ENCODE measurements around the gene ATP6V1C2.
"Not testable (repeated sequence)": the region's sequence is repeated elsewhere in the genome, so short reads cannot be mapped to it uniquely, and the experiment has no call there.

Gene ATP6V1C2

GRCh38 chr2:10771786-10772185, 50.4 kb downstream of the ATP6V1C2 start:
- no peak for DNase-seq

DNA sequence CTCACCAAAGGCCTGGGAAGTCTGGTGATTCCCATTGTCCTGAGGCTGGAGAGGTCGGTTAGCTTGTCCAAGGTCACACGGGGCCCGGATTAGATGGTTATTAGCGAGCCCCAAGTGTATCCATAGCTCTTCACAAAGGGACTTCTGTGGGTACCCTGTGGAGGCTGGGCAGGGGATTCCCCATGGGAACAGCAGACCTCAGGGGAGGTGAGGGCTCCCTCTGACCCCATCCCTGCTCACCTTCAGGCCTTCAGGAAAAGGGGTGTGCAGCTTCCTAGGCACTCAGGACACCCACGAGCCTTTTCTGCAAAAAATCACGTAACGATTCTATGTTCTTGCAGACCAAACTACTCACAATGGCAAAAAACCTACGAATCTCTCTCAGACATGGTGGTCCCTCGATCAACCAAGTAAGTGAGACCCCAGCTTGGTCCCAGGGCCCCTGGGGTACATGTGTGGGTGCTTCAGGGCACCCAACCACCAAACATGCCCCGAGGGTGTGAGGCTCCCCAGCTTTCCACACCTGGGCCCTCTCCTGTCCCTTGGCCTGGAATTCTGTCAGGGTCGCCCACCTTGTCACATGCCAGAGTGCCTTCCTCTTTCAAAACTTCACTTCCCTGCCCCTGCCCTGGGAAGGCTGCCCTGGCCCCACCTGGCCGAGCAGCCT, 50.9 kb downstream of the ATP6V1C2 start:
- DNase-seq = no peak

DNA sequence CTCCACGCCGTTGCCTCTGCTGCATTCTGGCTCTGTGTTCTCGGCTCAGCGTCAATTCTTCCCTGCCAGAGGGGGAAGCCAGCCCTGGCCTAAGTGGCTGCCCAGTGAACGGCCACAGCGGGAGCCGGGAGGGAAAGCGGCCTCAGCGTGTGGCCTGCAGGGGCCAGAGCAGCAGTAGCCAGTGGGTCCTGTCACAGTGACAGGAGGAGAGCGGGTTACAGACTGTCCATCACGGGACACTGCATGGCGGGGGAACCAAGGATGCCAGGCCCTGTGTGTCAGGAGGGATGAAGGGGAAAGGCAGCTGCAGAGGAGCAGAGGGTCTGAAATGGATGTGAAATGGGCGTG, 51.4 kb downstream of the ATP6V1C2 start:
- DNase-seq = no peak

GRCh38 chr2:10773821-10774341, 52.5 kb downstream of the ATP6V1C2 start:
- DNase-seq = no peak

DNA sequence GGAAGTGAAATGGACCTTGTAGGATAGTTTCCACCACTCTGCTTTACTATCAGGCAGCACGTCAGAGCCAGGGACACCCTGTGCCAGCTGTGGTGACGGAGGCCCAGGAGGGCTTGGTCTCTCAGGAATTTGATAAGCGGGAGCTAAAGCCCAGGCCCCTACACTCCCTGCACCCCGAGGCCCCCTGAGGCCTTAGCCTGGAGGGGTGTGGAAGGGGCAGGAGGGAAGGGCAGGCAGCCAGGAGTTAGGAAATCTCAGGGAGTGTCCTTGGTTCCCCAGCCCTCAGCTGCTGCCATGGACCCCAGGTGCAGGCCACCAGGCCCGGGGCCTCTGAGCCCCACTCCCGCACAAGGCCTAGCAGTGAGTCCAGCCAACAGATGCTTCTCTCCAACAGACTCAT, 53.0 kb downstream of the ATP6V1C2 start:
- no peak for DNase-seq

- DNase-seq = no peak
Observed at GRCh38 chr2:10775021-10775780, 53.8 kb downstream of the ATP6V1C2 start.

DNA sequence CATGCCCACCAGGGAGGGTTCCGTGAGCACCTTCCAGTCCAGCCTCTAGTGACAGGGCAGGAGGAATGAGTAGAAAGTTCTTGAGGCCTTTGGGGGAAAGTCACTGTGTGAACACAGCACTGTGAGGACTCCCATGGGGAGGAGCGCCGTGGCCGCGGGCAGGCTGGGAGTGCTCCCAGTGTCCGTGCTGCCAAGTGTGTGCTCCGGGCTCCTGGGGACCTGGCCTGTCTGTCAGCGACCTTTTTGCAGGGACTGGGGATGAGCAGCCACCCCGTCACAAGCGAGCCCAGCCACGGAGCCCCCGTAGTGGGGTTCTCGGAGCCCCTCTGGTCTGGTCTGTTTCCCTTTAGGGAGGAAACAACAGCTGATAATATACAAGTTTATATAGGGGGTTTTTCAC, 54.4 kb downstream of the ATP6V1C2 start:
- no peak for DNase-seq

DNA sequence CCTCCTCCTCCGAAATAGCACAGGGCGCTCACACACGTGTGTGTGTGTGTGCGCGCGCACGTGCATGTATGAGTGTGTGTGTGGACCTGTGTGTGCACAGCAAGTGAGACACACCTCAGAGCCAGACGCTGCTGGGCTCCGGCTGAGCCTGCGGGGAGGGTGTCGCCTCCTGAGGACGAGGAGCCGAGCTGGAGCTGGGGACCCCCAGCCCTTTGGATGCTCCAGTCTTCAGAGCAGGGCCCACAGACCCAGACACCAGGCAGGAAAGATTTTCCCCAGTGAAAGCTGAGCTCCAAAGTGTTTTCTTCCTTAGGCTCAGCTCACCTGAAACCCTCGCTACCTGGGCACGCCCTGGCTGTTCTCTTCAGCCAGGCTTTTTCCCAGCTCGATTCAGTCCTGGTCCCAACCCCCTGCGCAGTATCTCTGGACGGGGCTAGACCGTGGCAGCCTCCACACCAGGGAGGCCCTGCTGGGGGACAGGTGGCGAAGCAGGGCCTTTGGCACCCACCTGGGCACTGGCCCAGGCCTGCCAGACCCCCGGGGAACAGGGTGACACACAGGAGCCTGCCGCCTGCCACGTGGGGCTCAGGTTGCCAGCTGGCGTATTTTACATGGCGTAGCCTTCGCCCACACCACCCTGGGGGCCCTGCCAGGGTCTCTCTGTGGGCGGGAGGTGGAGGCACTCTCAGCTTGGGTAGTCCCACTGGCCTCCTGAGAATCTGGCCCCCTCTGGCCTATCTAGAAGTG, 55.0 kb downstream of the ATP6V1C2 start:
- no peak for DNase-seq

DNA sequence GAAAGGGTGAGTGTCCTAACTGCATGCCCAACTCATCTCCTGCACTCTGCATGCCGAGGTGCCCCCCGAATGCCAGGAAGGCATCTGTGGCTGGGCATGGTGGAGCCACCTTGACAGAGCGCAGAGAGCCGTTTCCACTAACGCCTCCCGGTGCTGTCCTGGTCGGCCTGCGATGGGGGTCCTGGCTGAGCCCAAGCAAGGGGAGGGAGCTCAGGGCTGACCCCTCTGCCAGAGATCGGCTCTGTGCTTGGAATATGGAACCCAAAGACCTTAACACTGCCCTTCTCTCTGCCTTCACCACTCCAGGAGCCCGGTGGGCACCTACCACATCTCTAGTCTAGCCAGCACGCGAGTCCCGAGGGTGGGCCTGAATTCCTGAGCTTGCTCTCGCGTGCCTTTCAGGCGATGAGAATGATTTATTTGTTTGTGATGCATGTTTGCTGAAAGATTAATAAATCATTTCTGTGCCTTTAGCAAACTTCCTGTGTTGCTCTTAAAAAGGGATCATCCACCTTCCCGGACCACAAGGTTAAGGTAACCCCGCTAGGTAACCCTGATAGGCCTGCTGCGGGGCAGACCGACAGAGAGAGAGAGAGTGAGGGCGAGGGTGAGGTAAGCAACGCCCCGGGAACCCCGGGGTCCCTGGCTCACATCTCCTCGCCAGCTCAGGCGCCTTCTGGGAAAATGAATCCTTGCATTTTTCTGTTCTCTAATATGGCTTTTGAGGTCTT, 55.8 kb downstream of the ATP6V1C2 start:
- DNase-seq = no peak

- no peak for DNase-seq
Observed at GRCh38 chr2:10777842-10778723, 56.7 kb downstream of the ATP6V1C2 start.

DNA sequence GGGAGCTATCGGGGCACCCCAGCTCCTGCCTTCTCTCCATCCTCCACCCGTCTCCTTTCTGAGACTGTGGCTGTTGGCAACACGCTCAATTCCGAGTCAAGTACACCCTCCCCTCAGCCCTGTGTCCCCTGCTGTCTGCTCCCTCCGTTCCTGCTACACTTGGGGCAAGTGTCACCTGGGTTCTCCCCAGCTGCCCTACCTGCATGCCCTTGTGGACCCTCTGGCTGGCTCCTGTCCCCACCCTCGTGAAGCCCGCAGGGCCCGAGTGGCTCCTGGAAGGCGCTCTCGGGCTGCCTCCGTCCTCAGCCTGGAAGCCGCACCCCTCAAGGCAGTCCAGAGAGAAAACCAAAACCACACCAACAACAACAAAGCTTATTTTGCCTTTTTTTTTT, 57.3 kb downstream of the ATP6V1C2 start:
- DNase-seq = no peak

DNA sequence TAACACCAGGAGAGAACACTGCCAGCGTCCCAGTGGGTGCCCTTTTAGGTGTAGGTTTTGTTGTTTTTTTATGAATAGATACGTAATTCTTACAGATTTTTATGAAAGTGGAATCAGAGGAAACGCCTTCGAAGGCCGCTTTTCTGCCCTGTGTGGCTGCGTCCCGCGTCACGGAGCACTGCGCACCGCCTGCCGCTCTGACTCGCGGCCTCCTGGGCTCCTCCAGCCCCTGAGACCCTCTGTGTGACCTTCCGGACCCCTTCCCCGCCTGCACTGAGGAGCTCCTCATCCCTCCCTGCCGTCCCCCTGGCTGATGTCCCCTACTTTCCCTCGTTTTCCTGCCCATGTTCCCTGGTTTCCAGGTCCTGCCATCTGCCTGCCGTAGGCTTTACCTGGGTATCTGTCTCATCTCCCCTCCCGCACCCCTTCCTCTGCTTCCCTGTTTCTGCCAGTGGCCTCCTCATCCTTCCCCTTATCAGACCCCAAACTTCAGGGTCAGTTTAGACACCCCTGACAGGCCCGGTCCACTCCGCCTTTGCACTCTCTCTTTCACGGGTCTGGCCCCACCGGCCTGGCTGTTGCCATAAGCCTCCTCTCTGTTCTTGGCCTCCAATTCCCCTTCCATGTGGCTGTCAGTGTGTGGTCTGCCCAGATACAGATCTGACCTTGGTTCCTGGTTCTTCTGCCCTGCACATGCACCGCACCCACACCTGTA, 58.5 kb downstream of the ATP6V1C2 start:
- no peak for DNase-seq

- no peak for DNase-seq
Observed at GRCh38 chr2:10780491-10780820, 59.0 kb downstream of the ATP6V1C2 start.

DNA sequence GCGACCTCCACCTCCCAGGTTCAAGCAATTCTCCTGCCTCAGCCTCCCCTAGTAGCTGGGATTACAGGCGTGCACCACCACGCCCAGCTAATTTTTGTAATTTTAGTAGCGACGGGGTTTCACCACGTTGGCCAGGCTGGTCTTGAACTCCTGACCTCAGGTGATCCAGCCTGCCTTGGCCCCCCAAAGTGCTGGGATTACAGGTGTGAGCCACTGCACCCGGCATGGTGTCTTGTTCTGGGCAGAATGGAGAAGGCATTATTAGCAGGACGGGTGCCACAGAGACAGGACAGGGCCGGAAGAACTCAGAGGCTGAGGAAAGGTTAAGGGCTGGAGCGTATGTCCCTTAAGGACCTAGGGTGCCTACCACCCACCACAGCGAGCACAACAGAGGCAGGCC, 59.4 kb downstream of the ATP6V1C2 start:
- DNase-seq = not testable (repeated sequence)

DNA sequence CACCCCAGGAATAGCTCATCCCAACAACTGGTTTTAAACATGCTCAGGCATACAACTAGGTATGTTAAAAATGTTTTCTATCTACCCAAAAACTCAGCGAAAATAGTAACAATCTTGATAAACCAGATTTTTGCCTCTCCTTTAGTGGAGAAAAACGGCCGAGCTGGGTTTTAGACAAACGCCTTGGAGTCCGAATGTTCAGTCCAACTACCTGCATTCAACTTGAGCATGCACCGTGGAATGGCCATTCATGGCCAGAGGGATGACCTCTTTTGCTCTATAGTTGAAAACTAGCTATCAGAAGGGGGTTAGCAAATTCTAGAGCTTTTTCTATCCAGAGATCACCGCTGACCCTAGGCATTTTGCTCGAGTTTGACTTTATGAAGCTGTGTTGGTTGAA, 60.3 kb downstream of the ATP6V1C2 start:
- DNase-seq = no peak

- no peak for DNase-seq
Observed at GRCh38 chr2:10783421-10783820, 62.0 kb downstream of the ATP6V1C2 start.

DNA sequence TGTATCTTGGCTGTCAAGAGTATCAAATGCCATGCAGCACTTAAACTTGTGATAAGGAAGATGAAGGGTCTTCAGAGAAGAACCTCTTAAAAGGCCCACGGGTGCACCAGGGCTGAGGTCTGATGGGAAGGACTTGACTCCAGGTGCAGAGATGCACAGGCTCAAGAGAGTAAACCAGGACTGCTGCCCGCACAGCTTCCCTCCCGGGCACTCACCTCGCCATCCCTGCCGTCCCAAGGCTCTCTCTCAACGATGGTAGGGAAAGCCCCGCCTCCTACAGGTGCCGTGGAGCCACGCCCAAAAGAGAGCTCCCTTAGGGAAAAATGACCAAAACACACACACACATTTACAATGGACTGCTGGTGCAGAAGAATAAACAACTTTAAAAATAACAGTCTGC, 63.3 kb downstream of the ATP6V1C2 start:
- DNase-seq = no peak

DNA sequence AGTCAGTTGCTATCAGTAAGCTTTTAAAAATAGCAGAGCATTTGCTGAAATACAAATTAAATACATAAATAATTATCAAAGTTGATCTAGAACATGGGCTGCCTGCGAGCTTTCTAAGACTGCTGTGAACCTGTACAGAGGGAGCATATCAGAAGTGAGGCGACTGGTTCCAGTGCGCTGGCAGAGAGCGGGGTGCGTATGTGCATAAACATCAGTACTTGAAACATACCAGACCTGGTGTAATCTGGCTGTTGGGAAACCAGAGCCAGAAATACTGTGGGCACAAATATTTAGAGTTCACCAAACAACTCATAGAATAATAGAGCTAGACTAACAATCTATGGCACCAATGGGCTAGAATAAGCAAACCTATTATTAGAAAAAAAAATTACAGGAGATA, 63.8 kb downstream of the ATP6V1C2 start:
- no peak for DNase-seq

- no peak for DNase-seq
Observed at GRCh38 chr2:10786240-10786982, 65.0 kb downstream of the ATP6V1C2 start.

- peak; percentile 32 for DNase-seq
Observed at GRCh38 chr2:10787176-10787968, 65.9 kb downstream of the ATP6V1C2 start.
